Measurements from ENCODE around the gene ADGRV1.

- TF ChIP-seq CTCF (IDR thresholded peaks at IDR 0.05) (no peak), ZFX (IDR thresholded peaks at IDR 0.05; ENCODE audit: borderline replicate concordance) (no peak)
Observed at GRCh38 chr5:90852531-90852930, 293.9 kb downstream of the ADGRV1 start.

Data from 22Rv1 (cell line).